ENCODE results near the gene GSTP1.
"Not testable (repeated sequence)": the region's sequence is repeated elsewhere in the genome, so short reads cannot be mapped to it uniquely, and the experiment has no call there.

The GSTP1 gene

DNA sequence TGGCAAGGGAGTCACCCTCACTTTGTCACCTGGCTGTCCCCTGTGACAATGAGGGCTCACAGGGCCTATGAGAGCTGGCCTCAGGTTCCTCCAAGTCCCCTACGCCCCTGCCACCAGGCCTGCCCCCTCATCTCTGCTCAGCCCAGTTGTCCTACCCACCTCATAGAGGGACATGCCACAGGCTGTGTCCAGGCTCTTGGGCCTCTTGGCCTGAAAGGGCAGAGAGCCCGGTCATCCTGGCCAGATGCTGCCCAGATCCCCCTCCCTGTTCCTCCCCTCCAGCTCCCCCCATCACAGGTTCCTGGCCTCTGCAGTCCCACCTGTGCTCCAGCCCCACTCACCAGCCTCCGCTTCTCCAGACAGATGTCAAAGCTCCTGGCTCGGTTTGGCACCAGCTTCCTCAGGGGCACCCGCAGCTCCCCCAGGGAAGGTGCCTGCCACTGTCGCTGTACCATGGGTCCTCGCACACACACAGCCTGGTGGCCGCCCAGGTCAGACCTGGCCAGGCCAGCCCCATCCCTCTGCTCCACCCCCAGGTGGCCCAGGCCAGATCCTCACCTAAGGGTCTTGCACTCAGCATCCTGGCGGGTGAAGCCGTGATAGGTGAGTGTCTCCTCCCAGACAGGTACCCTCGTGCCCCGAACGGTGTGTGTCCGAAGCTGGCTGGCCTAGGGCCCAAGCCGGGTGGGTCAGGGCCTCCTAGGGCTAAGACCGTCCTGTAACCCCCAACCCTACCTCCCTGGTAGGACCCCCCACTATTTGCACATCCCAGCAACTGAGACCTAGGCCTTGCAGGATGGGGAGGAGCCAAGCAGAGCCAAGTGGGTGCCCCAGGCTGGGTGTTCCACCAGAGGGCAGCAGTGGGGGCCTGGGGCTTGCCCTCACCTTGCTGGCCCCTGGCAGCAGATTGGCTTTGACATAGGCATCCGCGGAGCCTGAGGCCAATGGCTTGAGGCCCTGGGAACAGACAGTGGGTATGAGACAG lies 31.4 kb downstream of the GSTP1 start:
- DNase-seq (ENCODE audit: low read depth), result peak; percentile 16

GRCh38 chr11:67615728-67616430 lies 32.3 kb downstream of the GSTP1 start:
- DNase-seq (ENCODE audit: low read depth), result no peak

GRCh38 chr11:67616431-67617242 lies 33.0 kb downstream of the GSTP1 start:
- no peak for DNase-seq (ENCODE audit: low read depth)

DNA sequence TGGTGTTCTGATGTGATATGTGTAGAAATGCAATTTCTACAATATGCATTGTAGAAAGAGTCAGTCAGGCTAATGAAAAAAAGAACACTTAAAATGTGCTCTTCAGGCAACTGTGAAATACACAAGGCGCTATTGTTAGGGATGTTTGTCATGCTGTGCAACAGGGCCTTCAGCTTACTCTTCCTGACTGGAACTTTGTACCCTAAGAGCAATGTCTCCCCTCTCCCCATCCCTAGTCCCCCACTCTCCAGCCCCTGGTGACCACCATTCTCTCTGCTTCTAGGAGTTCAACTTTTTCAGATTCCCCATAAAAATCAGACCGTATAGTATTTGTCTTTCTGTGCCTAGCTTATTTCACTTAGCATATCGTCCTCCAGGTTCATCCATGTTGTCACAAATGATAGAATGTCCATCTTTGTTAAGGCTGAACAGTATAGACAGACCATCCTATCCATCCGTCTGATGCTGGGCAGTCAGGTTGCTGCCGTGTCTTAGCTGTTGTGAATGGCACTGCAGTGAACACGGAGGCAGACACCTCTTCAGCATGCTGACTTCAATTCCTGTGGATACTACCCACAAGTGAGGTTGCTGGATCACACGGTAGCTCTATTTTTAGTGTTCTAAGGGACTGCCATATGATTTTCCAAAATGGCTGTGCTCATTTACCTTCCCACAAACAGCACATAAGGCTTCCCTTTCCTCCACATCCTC lies 33.8 kb downstream of the GSTP1 start:
- no peak for DNase-seq (ENCODE audit: low read depth)

- not testable (repeated sequence) for DNase-seq (ENCODE audit: low read depth)
Measured at GRCh38 chr11:67618901-67619659, 35.5 kb downstream of the GSTP1 start.

GRCh38 chr11:67619683-67620618 lies 36.3 kb downstream of the GSTP1 start:
- not testable (repeated sequence) for DNase-seq (ENCODE audit: low read depth)

- not testable (repeated sequence) for DNase-seq (ENCODE audit: low read depth)
Measured at GRCh38 chr11:67620621-67621020, 37.0 kb downstream of the GSTP1 start.

- DNase-seq (ENCODE audit: low read depth), result not testable (repeated sequence)
Measured at GRCh38 chr11:67621928-67622327, 38.3 kb downstream of the GSTP1 start.

GRCh38 chr11:67622905-67623304 lies 39.3 kb downstream of the GSTP1 start:
- DNase-seq (ENCODE audit: low read depth), result not testable (repeated sequence)

DNA sequence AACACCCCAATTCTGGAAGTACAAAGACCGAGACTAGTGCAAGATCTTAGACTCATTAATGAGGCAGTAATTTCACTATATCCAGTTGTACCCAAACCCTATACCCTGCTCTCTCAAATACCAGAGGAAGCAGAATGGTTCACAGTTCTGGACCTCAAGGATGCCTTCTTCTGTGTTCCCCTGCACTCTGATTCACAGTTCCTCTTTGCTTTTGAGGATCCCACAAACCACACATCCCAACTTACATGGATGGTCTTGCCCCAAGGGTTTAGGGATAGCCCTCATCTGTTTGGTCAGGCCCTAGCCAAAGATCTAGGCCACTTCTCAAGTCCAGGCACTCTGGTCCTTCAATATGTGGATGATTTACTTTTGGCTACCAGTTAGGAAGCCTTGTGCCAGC lies 40.2 kb downstream of the GSTP1 start:
- DNase-seq (ENCODE audit: low read depth), result not testable (repeated sequence)

DNA sequence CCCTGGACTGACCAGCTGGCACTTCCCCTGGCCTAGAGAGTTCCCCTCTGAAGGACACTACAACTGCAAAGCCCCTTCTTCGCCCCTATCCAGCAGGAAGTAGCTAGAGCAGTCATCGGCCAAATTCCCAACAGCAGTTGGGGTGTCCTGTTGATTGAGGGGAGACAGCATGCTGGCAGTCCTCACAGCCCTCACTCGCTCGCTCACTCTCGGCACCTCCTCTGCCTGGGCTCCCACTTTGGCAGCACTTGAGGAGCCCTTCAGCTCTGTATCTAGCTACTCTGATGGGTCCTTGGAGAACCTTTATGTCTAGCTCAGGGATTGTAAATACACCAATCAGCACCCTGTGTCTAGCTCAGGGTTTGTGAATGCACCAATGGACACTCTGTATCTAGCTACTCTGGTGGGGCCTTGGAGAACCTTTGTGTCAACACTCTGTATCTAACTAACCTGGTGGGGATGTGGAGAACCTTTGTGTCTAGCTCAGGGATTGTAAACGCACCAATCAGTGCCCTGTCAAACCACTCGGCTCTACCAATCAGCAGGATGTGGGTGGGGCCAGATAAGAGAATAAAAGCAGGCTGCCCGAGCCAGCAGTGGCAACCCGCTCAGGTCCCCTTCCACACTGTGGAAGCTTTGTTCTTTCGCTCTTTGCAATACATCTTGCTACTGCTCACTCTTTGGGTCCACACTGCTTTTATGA lies 42.7 kb downstream of the GSTP1 start:
- not testable (repeated sequence) for DNase-seq (ENCODE audit: low read depth)

GRCh38 chr11:67626970-67627369 lies 43.4 kb downstream of the GSTP1 start:
- DNase-seq (ENCODE audit: low read depth), result no peak

DNA sequence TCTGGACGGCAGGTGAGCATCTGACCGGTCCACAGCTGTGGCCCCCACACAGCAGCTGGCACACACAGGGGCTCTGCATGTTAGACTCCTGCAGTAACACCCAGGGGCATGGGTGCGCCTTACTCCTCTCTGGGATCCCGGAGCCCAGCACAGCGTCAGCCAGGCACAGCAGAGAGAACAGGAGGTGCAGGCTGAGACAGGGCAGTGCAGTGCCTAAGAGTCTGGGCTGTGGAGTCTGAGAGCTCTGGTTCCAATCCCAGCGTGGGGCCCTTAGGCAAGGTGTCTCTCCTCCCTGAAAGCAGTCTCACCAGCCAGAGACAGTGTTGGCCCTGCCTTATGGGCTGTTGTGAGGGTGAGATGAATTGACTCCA lies 43.8 kb downstream of the GSTP1 start:
- DNase-seq (ENCODE audit: low read depth), result no peak

DNA sequence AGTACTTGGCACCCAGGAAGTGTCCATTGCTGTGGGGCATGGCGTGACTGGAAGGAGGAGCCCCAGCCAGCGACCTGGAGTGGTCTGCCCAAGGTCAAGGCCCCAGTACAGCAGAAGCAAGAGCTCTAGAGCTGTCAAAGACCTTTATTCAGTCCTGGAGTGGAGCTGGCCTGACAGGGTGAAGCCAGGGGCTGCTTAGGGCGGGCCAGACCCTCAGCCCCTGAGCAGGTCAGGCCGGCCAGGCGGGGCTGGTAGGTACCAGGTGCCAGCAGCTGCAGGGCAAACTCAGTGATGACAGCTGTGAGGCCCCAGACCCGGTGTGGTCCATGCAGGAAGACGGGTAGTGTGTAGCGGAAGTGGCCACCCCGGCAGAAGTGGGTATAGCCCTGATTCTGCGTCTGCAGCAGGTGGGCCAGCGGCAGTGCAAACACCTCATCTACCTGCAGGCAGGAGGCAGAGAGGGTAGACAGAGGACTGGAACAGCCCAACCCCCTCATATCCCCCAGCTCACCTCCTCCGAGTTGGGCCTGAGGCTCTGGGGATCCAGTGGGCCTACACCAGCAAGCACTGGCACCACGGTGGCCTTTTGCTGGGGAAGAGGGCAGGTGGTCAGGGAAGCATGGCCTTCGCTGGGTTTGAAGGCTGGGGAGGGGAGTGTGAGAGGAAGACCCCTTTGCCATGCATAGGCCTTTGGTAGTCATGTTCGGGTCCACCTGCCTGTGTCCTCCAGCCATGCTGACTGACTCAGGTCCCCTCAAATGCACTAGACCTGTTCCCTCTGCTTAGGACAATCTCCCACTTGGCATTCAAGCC lies 44.4 kb downstream of the GSTP1 start:
- DNase-seq (ENCODE audit: low read depth), result no peak

DNA sequence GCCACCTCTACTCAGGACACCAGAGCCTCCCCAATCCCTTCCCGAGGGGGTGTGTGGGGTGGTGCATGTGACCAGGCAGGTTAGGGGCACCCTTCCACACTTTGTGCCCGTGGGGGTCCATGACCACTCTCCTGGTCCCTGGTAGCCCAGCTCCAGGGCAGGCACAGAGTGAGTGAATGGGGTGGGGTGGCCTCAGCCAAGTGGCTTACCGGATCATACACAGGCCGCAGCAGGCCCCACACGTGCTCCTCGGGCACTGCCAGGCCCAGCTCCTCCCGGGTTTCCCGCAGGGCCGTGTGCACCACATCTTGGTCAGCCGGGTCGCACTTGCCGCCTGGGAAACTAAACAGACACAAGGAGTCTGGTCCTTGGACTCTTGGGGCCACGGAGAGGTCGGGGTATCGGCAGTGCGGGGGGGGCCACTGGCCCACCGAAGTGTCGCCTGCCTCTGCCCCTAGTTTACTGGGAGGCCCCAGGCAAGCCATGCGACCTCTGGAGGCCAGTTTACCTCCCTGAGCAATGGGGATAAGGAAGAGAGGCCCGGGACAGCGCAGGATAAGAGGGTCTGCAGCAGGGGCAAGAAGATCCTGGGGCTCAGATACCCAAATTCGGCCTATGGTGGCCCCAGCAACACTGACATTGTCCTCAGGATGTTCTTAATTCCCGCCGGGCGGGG lies 45.2 kb downstream of the GSTP1 start:
- DNase-seq (ENCODE audit: low read depth), result no peak

DNA sequence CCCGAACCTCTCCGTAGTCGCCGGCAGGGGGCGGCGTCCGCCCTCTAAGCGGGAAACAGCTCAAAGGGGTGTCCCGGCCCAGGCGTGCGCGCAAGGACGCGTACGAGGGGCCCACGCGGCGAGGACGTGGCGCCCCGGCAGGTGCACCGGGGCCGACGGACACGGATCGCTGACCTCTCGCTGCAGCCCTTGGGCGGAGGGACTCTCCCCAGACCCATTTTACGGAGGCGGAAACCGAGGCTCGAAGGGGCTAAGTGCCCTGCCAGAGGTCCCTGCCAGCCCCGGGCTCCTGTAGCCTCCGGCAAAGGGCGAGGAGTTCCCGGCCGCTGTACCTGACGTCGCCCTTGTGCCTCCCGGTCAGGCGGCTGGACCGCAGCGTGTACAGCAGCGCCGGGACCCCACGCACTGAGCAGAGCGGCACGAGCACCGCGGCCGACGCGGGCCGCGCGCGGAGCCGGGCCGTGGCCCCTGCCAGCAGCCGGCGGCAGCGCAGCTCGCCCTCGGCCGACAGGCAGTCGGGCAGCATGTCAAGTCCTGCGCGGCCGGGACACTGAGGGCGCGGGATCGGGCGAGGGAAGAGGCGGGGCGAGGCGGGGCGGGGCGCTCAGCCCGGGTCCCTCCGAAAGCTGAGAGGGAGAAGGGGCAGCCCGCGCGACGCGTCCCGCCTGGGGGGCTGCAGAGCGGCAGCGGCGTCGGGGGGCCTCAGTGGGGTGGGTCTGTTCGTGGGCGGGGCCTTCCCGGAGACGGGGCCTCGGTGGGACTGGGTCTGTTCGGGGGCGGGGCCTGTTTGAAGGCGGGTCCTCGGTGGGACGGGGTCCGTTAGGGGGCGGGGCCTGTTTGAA lies 46.0 kb downstream of the GSTP1 start, which contains the start of gene NUDT8:
NUDT8 (minus strand) TSS at position 552 of the 842 bp plus-strand sequence; CDS start at position 526, 26 bp downstream.
- DNase-seq (ENCODE audit: low read depth), result peak; percentile 79
